Stomach (tissue), 9 donors: ENCODE data around the gene C3orf38. TPM values are rescaled to one million over a fixed set of nuclear protein-coding genes. Genes with fewer than 3 reads are reported as not detected.

ENCODE experiments used
- DNase-seq, 2 donors: peaks; one replicate each; pipeline versions ENCODE4 v3.0.0 to v3.0.0-alpha.2; 2013 to 2019
- H3K27ac ChIP-seq, 5 donors: fragments of 200-600 bp in 4 of 5; sonication (generic) in 4 of 5; one replicate each; pipeline ENCODE4 v1.5.1; 2013 to 2019; ENCODE audit warnings: mild to moderate bottlenecking in 1 of 5, moderate library complexity in 1 of 5
- H3K27me3 ChIP-seq, 3 donors: fragments of 200-600 bp; sonication (generic); one replicate each; pipeline ENCODE4 v1.5.1; 2017 to 2019; ENCODE audit warnings: mixed run types in 1 of 3
- H3K36me3 ChIP-seq, 4 donors: fragments of 200-600 bp; sonication (generic); 1 replicate in 3 of 4; 2 replicates in 1 of 4; pipeline ENCODE4 v1.5.1; 2016 to 2019
- H3K4me1 ChIP-seq, 4 donors: fragments of 200-600 bp; sonication (generic); one replicate each; pipeline ENCODE4 v1.5.1; 2016 to 2019
- H3K4me3 ChIP-seq, 4 donors: fragments of 200-600 bp; sonication (generic) in 3 of 4; one replicate each; pipeline ENCODE4 v1.5.1; 2016 to 2019; ENCODE audit warnings: mild to moderate bottlenecking in 1 of 4
- H3K9me3 ChIP-seq, 4 donors: fragments of 200-600 bp; sonication (generic); one replicate each; pipeline ENCODE4 v1.5.1; 2016 to 2019
- EP300 ChIP-seq: sonication (generic); formaldehyde crosslinking; IDR thresholded peaks from one replicate; pipeline ENCODE4 v1.6.1; 2017; ENCODE audit warnings: antibody characterized with exemption
- POLR2A ChIP-seq, 4 donors: fragments of 450-650 bp; IDR thresholded peaks; one replicate each; pipeline ENCODE4 v1.6.1; 2016; ENCODE audit warnings: antibody characterized with exemption in 4 of 4, control low read depth in 2 of 4, mild to moderate bottlenecking in 1 of 4, moderate library complexity in 1 of 4
- POLR2AphosphoS5 ChIP-seq, 3 donors: sonication (generic); formaldehyde crosslinking; IDR thresholded peaks; one replicate each; pipeline ENCODE4 v1.6.1; 2016; ENCODE audit warnings: antibody characterized with exemption in 3 of 3
- WGBS, 5 donors: extraction: QIAGEN DNeasy Blood & Tissue Kit in 3 of 5; methylation state at CpG; one replicate each; pipeline versions ENCODE4 v1.1.5 to v1.1.7; 2013 to 2018; 5-methylcytosine and 5-hydroxymethylcytosine counted together
- intact Hi-C: fragments of 100-400 bp; cut with DNase I; formaldehyde crosslinking; loops from one replicate; pipeline ENCODE4 v1.15.1; 2023; ENCODE audit warnings: low total_unique reads
- polyA plus RNA-seq, 3 donors: library from polyadenylated mRNA; stranded (reverse); fragments of 200-250 nt; gene quantifications; one replicate each; pipeline ENCODE4 v1.2.3, GENCODE V29; 2013
- total RNA-seq, 5 donors: library from RNA; depleted of rRNA; stranded (reverse); fragments of >200 nt; gene quantifications; one replicate each; pipeline versions ENCODE4 v1.1.0 to v1.2.3, GENCODE V29; 2014 to 2016
- TF ChIP-seq, protein P1 (sequence below), 7 experiments: fragments of 450-650 bp in 4 of 7; fragments of 200-600 bp in 3 of 7; sonication (generic) in 3 of 7; IDR thresholded peaks; one replicate each; pipeline ENCODE4 v1.5.1; 2016 to 2019; ENCODE audit warnings: antibody characterized with exemption in 7 of 7, control low read depth in 2 of 7, mild to moderate bottlenecking in 1 of 7
- donor health status: healthy with polysubstance abuse.
- donor health status: Bipolar disorder and iron deficiency.
- donor health status: healthy.

The C3orf38 gene
- total and polyA plus RNA-seq, 8 donors, result 2.0 to 45.0 (median 13.1) TPM

DNA sequence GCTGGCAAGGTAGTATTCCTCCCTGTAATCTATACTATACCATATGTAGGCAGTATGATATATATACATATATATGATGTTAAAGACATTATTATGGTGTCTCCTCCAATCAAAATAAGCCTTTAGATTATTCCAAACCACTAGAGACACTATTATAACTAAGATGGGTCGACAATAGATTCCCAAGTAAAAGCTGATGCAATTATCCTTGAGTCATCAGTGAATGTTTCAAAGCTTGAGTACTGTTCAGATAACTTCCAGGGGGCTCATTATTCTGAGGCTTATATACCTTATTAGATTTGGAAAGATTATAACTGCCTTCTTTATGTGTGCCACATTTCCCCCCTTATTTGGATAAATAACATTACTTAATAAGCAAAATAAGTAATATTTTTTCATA, 11.9 kb upstream of the C3orf38 start:
- peaks cover 0 to 71% (median 53%) of the 10 kb centered on the region in 4 donors for H3K36me3 ChIP-seq
- H3K4me3 ChIP-seq, result no peak overlapping the region
- no peaks in the 10 kb centered on the region for H3K9me3 ChIP-seq
- H3K27me3 ChIP-seq, result no peaks in the 10 kb centered on the region
- 84 to 96% (median 90%) methylated on average over 1 of the region's 1 CpG for WGBS, 5 donors
- peaks cover 0 to 14% (median 2%) of the 10 kb centered on the region in 4 donors for H3K4me1 ChIP-seq
- H3K27ac ChIP-seq, result no peak overlapping the region
- DNase-seq, result no peak
- intact Hi-C loops, result no loop called here
- TF ChIP-seq POLR2A (IDR thresholded peaks at IDR 0.05) (no peak), POLR2AphosphoS5 (IDR thresholded peaks at IDR 0.05) (no peak), EP300 (no peak)
- TF ChIP-seq, protein P1, sequence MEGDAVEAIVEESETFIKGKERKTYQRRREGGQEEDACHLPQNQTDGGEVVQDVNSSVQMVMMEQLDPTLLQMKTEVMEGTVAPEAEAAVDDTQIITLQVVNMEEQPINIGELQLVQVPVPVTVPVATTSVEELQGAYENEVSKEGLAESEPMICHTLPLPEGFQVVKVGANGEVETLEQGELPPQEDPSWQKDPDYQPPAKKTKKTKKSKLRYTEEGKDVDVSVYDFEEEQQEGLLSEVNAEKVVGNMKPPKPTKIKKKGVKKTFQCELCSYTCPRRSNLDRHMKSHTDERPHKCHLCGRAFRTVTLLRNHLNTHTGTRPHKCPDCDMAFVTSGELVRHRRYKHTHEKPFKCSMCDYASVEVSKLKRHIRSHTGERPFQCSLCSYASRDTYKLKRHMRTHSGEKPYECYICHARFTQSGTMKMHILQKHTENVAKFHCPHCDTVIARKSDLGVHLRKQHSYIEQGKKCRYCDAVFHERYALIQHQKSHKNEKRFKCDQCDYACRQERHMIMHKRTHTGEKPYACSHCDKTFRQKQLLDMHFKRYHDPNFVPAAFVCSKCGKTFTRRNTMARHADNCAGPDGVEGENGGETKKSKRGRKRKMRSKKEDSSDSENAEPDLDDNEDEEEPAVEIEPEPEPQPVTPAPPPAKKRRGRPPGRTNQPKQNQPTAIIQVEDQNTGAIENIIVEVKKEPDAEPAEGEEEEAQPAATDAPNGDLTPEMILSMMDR (IDR thresholded peaks at IDR 0.05), result no peak

DNA sequence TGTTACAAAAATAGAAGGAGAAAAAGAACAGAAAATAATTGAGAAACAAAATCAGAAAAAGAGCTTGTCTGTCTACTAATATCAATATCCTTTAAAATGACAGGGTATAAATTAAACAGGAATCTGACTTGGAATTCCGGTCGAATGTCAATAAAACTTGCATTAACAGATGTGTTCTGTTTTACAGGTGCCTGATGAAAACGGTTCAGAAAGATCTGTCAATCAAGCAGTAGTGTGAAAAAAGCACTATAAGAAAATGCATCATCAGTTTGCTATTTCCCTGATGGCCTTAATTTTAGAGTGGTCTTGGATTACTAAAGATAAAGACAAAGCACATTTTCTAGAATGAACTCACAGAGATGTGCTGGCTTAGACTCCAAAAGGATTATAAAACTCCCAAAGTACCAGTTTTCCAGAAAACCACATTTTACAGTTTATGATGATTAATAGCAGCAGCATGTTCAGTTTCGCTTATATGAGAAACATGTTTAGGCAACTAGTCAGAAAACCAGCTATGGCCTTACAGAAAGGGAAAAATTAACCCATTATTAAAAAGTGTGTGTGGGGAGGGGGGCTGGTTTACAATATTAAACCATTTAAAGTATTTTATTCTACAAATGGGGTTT, 8.2 kb upstream of the C3orf38 start:
- H3K9me3 ChIP-seq, result no peaks in the 10 kb centered on the region
- H3K27me3 ChIP-seq, result no peaks in the 10 kb centered on the region
- intact Hi-C loops, result no loop called here
- no peak overlapping the region for H3K27ac ChIP-seq
- DNase-seq, result no peak
- no peak overlapping the region for H3K4me3 ChIP-seq
- no peak for TF ChIP-seq POLR2A (IDR thresholded peaks at IDR 0.05)
- TF ChIP-seq POLR2AphosphoS5 (IDR thresholded peaks at IDR 0.05), result no peak
- TF ChIP-seq EP300, result no peak
- TF ChIP-seq, protein P1 (IDR thresholded peaks at IDR 0.05), result no peak
- H3K36me3 ChIP-seq, result peaks cover 0 to 51% (median 29%) of the 10 kb centered on the region in 4 donors
- 31 to 58% (median 46%) methylated on average over 4 of the region's 4 CpGs for WGBS, 5 donors
- H3K4me1 ChIP-seq, result peaks cover 0 to 13% (median 0%) of the 10 kb centered on the region in 4 donors

DNA sequence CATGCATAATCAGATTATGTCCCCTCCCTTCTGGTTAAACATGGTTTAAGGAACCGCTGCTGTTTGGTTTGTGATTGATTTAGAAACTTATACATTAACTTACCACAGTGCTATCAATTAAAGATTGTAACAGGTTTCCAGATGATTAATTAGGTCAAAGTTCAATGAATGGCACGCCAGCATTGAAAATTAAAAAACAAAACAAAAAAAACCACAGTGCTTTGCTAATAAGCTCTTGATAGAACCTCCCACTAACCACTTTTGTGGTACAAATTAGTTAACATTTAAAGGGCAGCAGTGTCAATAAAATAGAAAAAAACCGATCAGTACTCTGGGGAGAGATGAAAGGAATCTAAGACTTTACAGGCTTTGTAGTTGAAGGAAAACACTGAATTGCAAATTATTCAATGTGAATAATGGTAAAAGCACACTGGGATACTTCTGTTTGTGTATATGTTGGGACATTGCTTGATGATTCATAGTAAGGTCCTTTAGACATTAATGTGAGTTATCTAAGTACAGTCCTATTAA, 7.6 kb upstream of the C3orf38 start:
- Histone ChIP-seq H3K4me3 (no peak overlapping the region), H3K27me3 (no peaks in the 10 kb centered on the region), H3K27ac (no peak overlapping the region), H3K36me3 (peaks cover 0 to 47% (median 25%) of the 10 kb centered on the region in 4 donors), H3K9me3 (no peaks in the 10 kb centered on the region), H3K4me1 (peaks cover 0 to 13% (median 0%) of the 10 kb centered on the region in 4 donors)
- no peak for DNase-seq
- intact Hi-C loops, result no loop called here
- TF ChIP-seq POLR2A (IDR thresholded peaks at IDR 0.05) (no peak), POLR2AphosphoS5 (IDR thresholded peaks at IDR 0.05) (no peak), EP300 (no peak)
- TF ChIP-seq, protein P1 (IDR thresholded peaks at IDR 0.05), result no peak
- WGBS, 5 donors, result 24 to 48% (median 28%) methylated on average over 3 of the region's 3 CpGs

DNA sequence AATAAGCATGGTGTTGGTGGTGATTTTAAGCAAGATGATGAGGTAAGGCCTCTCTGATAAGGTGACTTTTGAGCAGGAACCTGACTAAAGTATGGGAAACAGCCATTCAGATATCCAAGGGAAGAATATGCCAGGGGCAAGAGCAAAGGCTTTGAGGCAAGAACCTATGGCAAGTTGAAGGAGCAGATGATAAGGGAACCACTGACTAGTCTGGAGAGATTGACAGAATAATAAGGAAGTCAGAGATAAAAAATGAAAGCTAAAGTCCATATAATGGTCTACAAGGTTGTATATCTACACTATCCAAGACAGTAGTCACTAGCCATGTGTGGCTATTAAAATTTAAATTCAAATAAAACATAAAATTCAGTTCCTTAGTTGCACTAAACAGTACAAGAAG, 2.5 kb upstream of the C3orf38 start:
- no peak for TF ChIP-seq POLR2AphosphoS5 (IDR thresholded peaks at IDR 0.05)
- no peak for TF ChIP-seq POLR2A (IDR thresholded peaks at IDR 0.05)
- no peak for TF ChIP-seq EP300
- TF ChIP-seq, protein P1 (IDR thresholded peaks at IDR 0.05), result no peak
- peaks cover 0 to 1% (median 0%) of the 10 kb centered on the region in 4 donors for H3K36me3 ChIP-seq
- H3K27ac ChIP-seq, result no peak overlapping the region
- no peak overlapping the region for H3K4me3 ChIP-seq
- intact Hi-C loops, result no loop called here
- peaks cover 6 to 33% (median 19%) of the 10 kb centered on the region in 4 donors for H3K4me1 ChIP-seq
- H3K9me3 ChIP-seq, result no peaks in the 10 kb centered on the region
- no peak for DNase-seq
- no peaks in the 10 kb centered on the region for H3K27me3 ChIP-seq
